ENCODE measurements around the gene CDK11A. TPM values are rescaled to one million over a fixed set of nuclear protein-coding genes. Genes with fewer than 3 reads are reported as not detected.
"Not testable (repeated sequence)": the region's sequence is repeated elsewhere in the genome, so short reads cannot be mapped to it uniquely, and the experiment has no call there.

Gene CDK11A
- total RNA-seq = 10 to 100 TPM; 64.2 to 65.0 TPM

DNA sequence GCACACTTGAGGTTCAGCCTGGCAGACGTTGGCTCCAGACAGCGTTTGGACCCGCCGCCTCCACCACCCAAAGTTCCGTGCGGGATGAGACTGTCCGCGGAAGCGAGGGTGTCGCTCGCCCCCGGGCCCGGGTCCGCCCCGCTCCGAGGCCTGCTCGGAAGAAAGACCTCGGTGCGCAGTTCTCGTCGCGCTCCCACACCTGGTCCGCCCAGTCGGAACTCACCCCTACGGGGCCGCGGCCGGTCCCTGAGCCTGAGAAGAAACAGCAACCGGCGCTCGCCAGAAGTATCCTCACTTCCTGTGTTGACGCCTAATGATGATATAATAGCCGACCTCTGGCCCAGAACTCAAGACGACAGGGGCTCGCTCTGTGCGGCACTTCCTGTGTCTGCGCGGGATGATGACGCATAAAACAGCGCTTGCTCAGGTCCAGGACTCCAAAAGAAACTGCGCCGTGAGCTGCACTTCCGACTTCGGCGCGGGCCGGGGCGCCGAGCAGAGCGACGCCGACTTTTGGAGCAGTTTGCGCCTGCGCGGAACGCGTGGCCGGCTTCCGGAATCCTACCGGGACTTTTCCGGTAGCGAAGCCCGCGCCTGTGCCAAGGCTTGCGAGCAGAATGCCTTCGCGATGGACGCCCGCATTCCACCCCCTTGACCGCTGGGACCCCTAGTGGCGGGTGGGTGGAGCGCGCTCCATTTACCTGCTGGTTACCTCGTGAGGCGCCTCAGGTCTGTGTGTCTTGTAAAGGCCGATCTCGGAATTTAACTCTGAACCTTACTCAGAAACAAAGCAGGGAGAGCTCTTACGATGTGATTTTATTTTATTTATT, at the start of gene CDK11A:
CDK11A (minus strand) TSS at position 323 of the 830 bp plus-strand sequence. CDS start 1,539 bp downstream, outside the sequence.
- not testable (repeated sequence) for H3K9me3 Mint-ChIP-seq, H3K4me1 Mint-ChIP-seq, H3K36me3 Mint-ChIP-seq, H3K27me3 Mint-ChIP-seq
- peak within 1 kb of the TSS; percentile 92 for H3K4me3 Mint-ChIP-seq
- DNase-seq = peak; percentile 98
- H3K27ac Mint-ChIP-seq = peak within 1 kb of the TSS; percentile 94

- peaks cover 8% of the 10 kb centered on the region for H3K9me3 Mint-ChIP-seq
- peaks cover 21% of the 10 kb centered on the region for H3K4me1 Mint-ChIP-seq
- no peaks in the 10 kb centered on the region for H3K27me3 Mint-ChIP-seq
- H3K27ac Mint-ChIP-seq = no peak overlapping the region
- no peak for DNase-seq
- no peak overlapping the region for H3K4me3 Mint-ChIP-seq
- peaks cover 48% of the 10 kb centered on the region for H3K36me3 Mint-ChIP-seq
Measured at GRCh38 chr1:1773874-1774273, 49.7 kb upstream of the CDK11A start.

GRCh38 chr1:1771096-1771495, 46.9 kb upstream of the CDK11A start:
- no peak overlapping the region for H3K4me3 Mint-ChIP-seq
- no peaks in the 10 kb centered on the region for H3K27me3 Mint-ChIP-seq
- H3K27ac Mint-ChIP-seq = no peak overlapping the region
- peaks cover 11% of the 10 kb centered on the region for H3K4me1 Mint-ChIP-seq
- peaks cover 8% of the 10 kb centered on the region for H3K9me3 Mint-ChIP-seq
- DNase-seq = no peak
- peaks cover 55% of the 10 kb centered on the region for H3K36me3 Mint-ChIP-seq

- Mint-ChIP-seq H3K27me3 (no peaks in the 10 kb centered on the region), H3K4me1 (peaks cover 2% of the 10 kb centered on the region), H3K27ac (no peak overlapping the region)
Measured at GRCh38 chr1:1770102-1770501, 45.9 kb upstream of the CDK11A start.

GRCh38 chr1:1768249-1768992, 44.3 kb upstream of the CDK11A start:
- Mint-ChIP-seq H3K27me3 (no peaks in the 10 kb centered on the region), H3K27ac (no peak overlapping the region), H3K36me3 (peaks cover 40% of the 10 kb centered on the region), H3K4me3 (no peak overlapping the region), H3K4me1 (peaks cover 2% of the 10 kb centered on the region), H3K9me3 (peaks cover 8% of the 10 kb centered on the region)
- DNase-seq = no peak

More at GRCh38 chr1:1770102-1770501, 45.9 kb upstream of the CDK11A start:
- DNase-seq = no peak
- H3K4me3 Mint-ChIP-seq = no peak overlapping the region
- peaks cover 49% of the 10 kb centered on the region for H3K36me3 Mint-ChIP-seq
- peaks cover 8% of the 10 kb centered on the region for H3K9me3 Mint-ChIP-seq

GRCh38 chr1:1764876-1765470, 40.8 kb upstream of the CDK11A start:
- peaks cover 14% of the 10 kb centered on the region for H3K36me3 Mint-ChIP-seq
- H3K4me3 Mint-ChIP-seq = no peak overlapping the region
- no peaks in the 10 kb centered on the region for H3K4me1 Mint-ChIP-seq
- H3K9me3 Mint-ChIP-seq = no peaks in the 10 kb centered on the region
- H3K27me3 Mint-ChIP-seq = no peaks in the 10 kb centered on the region
- DNase-seq = no peak
- no peak overlapping the region for H3K27ac Mint-ChIP-seq

- Mint-ChIP-seq H3K4me1 (no peaks in the 10 kb centered on the region), H3K9me3 (no peaks in the 10 kb centered on the region), H3K4me3 (no peak overlapping the region), H3K27ac (no peak overlapping the region), H3K27me3 (no peaks in the 10 kb centered on the region), H3K36me3 (peaks cover 10% of the 10 kb centered on the region)
- no peak for DNase-seq
Measured at GRCh38 chr1:1763657-1764621, 39.8 kb upstream of the CDK11A start.

DNA sequence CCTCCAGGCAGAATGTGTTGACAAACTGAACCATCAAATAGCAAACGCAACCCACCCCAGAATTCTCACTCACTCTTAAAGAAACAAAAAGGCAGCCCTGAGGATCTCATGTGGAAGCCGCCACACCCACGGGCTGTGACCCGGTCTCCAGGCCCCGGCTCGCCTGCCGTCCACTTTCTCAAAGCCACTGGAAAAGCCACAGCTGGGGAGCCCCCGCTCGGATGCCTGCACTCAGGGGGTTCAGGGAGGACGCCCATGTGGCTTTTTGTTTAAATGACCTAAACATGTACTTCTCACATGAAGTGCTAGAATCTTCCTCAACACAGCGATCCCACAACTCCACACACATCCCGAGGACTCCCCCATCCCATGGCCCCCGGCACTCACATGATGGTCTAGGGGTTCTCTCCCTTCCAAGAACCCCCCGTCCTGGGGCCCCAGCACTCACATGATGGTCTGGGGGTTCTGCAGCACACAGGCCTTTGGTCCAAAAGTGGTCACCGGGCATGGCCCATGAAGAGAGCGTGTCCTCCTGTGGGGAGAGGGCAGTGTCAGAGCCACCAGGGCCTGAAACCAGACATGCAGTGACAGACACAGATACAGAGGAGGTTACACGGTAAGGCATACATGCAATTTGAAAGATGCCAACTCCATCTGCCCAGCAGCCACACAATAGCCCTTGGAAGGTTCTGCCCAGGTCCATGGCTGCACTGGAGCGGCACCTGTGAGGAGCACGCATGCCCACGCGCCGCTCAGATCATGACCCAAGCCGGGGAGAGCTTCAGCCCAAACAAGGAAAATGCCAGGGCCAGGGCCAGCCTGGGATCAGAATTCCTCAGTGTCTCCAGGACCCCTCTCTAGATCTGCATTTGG, 37.6 kb upstream of the CDK11A start:
- Mint-ChIP-seq H3K27ac (peak overlapping the region; percentile 15), H3K9me3 (no peaks in the 10 kb centered on the region), H3K27me3 (no peaks in the 10 kb centered on the region), H3K36me3 (peaks cover 2% of the 10 kb centered on the region), H3K4me3 (no peak overlapping the region), H3K4me1 (no peaks in the 10 kb centered on the region)
- DNase-seq = no peak

- no peak overlapping the region for H3K27ac Mint-ChIP-seq
- H3K27me3 Mint-ChIP-seq = no peaks in the 10 kb centered on the region
- no peaks in the 10 kb centered on the region for H3K4me1 Mint-ChIP-seq
- no peak overlapping the region for H3K4me3 Mint-ChIP-seq
- no peak for DNase-seq
- H3K36me3 Mint-ChIP-seq = peaks cover 1% of the 10 kb centered on the region
- no peaks in the 10 kb centered on the region for H3K9me3 Mint-ChIP-seq
Measured at GRCh38 chr1:1760715-1761114, 36.6 kb upstream of the CDK11A start.

DNA sequence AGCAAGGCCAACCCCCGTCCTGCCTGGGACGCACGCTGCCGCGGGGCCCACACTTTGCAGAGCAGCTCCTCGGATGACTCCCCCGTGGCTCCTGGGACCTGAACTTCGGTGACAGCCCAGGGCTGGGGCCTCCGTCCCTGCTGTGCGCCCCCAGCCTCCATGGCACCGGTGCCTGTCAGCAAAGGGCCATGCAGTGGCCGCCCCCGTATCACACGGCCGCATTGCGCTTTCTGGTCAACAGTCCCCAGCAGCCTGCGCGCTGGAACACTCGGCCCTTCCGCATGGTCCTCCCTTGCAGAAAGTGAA, 36.1 kb upstream of the CDK11A start:
- Mint-ChIP-seq H3K4me1 (no peaks in the 10 kb centered on the region), H3K36me3 (peaks cover 1% of the 10 kb centered on the region), H3K27me3 (no peaks in the 10 kb centered on the region), H3K27ac (no peak overlapping the region), H3K9me3 (no peaks in the 10 kb centered on the region), H3K4me3 (no peak overlapping the region)
- DNase-seq = no peak

- Mint-ChIP-seq H3K27me3 (no peaks in the 10 kb centered on the region), H3K9me3 (no peaks in the 10 kb centered on the region), H3K4me3 (no peak overlapping the region), H3K36me3 (peaks cover 7% of the 10 kb centered on the region), H3K27ac (no peak overlapping the region), H3K4me1 (no peaks in the 10 kb centered on the region)
- DNase-seq = no peak
Measured at GRCh38 chr1:1759456-1760344, 35.5 kb upstream of the CDK11A start.

GRCh38 chr1:1758692-1759455, 34.7 kb upstream of the CDK11A start:
- H3K36me3 Mint-ChIP-seq = peaks cover 8% of the 10 kb centered on the region
- H3K9me3 Mint-ChIP-seq = no peaks in the 10 kb centered on the region
- H3K4me1 Mint-ChIP-seq = no peaks in the 10 kb centered on the region

More at GRCh38 chr1:1758692-1759455, 34.7 kb upstream of the CDK11A start:
- no peak for DNase-seq
- H3K4me3 Mint-ChIP-seq = no peak overlapping the region
- H3K27me3 Mint-ChIP-seq = no peaks in the 10 kb centered on the region
- no peak overlapping the region for H3K27ac Mint-ChIP-seq
